Heart left ventricle (tissue), 13 donors: ENCODE results near the gene CERS1.

Source experiments
- CTCF ChIP-seq, 12 donors: fragments of 200-600 bp; sonication (generic) in 4 of 12; IDR thresholded peaks; one replicate each; pipeline versions ENCODE4 v1.5.0 to v1.8.0; 2018 to 2022; ENCODE audit warnings: antibody characterized with exemption in 12 of 12, mild to moderate bottlenecking in 5 of 12
- POLR2A ChIP-seq, 2 donors: fragments of 450-650 bp; IDR thresholded peaks; one replicate each; pipeline ENCODE4 v1.6.1; 2017; ENCODE audit warnings: antibody characterized with exemption in 2 of 2, mild to moderate bottlenecking in 2 of 2, moderate library complexity in 2 of 2
- donor health status: ischemic (EF 13 %, LVEDD 7.1; RV severe dilation, severe dysfunction).
- donor health status: DM: no; HTN: yes; CAD: no.
- donor health status: DM: no; HTN: no; CAD: no.
- donor health status: ischemic (EF 25% LVEDD 6.9; RV normal size, moderate dysfunction).
- donor health status: ischemic (EF 25% LVEDD 5.7; RV mildly dilated, moderate dysfunction).
- donor health status: ischemic (EF 35%, LVEDD 5.7; RV mildly dilated, moderate dysfunction).
- donor health status: nonischemic (EF 11% LVEDD 7.7; RV severe dilation, severe dysfunction).
- donor health status: DM: yes; HTN: yes; CAD: no.
- donor health status: PGD.
- donor health status: ischemic (EF 29% LVEDD 5.4; RV normal size, mild dysfunction).
- donor health status: nonischemic (EF 23%, LVEDD 6.1; RV moderate dilation, normal function).

- no peak for TF ChIP-seq POLR2A (IDR thresholded peaks at IDR 0.05)
- TF ChIP-seq CTCF (IDR thresholded peaks at IDR 0.05): no peak
Observed at GRCh38 chr19:18919900-18920214, 23.9 kb upstream of the CERS1 start.
